ENCODE data around the gene ZPR1. TPM values are rescaled to one million over a fixed set of nuclear protein-coding genes. Genes with fewer than 3 reads are reported as not detected.

The ZPR1 gene
- total RNA-seq, 6 experiments from 2014 or later: 17.9 to 86.6 (median 30.2) TPM

DNA sequence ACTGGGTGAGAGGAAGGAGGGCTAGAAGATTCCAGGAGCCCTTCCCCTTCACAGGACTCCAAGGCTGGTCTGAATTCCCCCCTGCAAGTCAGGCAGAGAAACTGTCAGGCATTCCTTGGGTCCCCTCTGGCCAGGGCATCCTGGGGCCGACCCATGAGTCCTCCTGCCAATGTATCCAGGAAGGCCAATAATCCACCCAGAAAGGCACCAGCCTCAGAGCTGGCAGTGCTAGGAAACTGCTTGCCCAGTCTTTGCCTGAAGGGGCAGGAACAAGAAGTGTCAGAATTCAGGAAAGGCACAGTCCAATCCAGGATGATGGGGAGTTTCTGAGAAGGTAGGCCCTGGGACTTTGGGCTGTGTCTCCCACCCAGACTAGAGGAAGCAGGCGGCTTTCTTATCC, 56.0 kb downstream of the ZPR1 start:
- TF ChIP-seq, protein P1, sequence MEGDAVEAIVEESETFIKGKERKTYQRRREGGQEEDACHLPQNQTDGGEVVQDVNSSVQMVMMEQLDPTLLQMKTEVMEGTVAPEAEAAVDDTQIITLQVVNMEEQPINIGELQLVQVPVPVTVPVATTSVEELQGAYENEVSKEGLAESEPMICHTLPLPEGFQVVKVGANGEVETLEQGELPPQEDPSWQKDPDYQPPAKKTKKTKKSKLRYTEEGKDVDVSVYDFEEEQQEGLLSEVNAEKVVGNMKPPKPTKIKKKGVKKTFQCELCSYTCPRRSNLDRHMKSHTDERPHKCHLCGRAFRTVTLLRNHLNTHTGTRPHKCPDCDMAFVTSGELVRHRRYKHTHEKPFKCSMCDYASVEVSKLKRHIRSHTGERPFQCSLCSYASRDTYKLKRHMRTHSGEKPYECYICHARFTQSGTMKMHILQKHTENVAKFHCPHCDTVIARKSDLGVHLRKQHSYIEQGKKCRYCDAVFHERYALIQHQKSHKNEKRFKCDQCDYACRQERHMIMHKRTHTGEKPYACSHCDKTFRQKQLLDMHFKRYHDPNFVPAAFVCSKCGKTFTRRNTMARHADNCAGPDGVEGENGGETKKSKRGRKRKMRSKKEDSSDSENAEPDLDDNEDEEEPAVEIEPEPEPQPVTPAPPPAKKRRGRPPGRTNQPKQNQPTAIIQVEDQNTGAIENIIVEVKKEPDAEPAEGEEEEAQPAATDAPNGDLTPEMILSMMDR (IDR thresholded peaks at IDR 0.05): no peak
- TF ChIP-seq POLR2A (IDR thresholded peaks at IDR 0.05): no peak
- no peak for ATAC-seq
- H3K4me1 ChIP-seq: peaks cover 0 to 3% (median 0%) of the 10 kb centered on the region in 4 donors

DNA sequence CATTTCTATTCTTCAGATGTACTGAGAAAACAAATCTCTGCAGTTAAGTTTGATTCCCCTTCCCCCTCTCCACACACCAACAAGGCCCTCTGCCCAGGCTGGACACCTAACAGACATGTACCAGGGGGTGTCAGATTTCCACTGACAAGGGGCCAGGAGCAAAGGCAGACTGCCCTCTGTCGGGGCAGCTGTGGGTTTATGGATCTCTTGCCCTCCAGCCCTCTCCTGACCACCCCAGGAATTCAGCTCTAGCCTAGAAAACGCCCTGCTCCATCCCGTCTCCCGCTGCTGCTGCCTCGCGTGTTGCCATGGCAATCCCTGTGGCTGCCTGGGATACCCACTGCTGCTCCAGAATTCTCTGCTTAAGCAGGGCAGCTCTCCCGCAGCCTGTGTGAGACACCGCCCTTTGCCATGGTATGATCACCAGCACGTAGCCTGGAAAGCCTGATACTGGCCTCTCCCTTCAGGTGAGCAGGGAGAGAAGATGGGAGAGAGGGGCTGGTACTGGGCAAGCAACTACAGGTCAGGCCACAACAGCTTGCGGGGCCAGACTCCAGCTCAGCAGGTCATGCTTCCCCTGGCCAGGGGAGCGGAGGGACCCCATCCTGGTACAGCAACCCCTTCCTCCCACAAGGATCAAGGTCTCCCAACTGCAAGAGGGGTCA, 56.6 kb downstream of the ZPR1 start:
- H3K9me3 ChIP-seq: no peaks in the 10 kb centered on the region
- H3K27me3 ChIP-seq: no peaks in the 10 kb centered on the region
- ATAC-seq: no peak
- H3K36me3 ChIP-seq: no peaks in the 10 kb centered on the region
- TF ChIP-seq, protein P1 (IDR thresholded peaks at IDR 0.05): no peak
- no peak for TF ChIP-seq POLR2A (IDR thresholded peaks at IDR 0.05)
- H3K4me1 ChIP-seq: peaks cover 0 to 3% (median 0%) of the 10 kb centered on the region in 4 donors
- peak in 1 of 3 donors; percentile 38 for DNase-seq
- H3K4me3 ChIP-seq: no peak overlapping the region
- intact Hi-C loops (cut with DNase I): no loop called here
- WGBS (ENCODE audit: insufficient coverage, low coverage, low lambda C conversion rate, missing lambda C conversion rate): 75% methylated on average over 8 of the region's 11 CpGs
- H3K27ac ChIP-seq: no peak overlapping the region

More for the DNA sequence above, 56.0 kb downstream of the ZPR1 start:
- no peaks in the 10 kb centered on the region for H3K36me3 ChIP-seq
- no peak for DNase-seq
- intact Hi-C loops (cut with DNase I): no loop called here
- no peaks in the 10 kb centered on the region for H3K9me3 ChIP-seq
- H3K4me3 ChIP-seq: no peak overlapping the region
- no peak overlapping the region for H3K27ac ChIP-seq
- WGBS (ENCODE audit: insufficient coverage, low coverage, low lambda C conversion rate, missing lambda C conversion rate): 60% methylated on average over 1 of the region's 2 CpGs
- no peaks in the 10 kb centered on the region for H3K27me3 ChIP-seq

DNA sequence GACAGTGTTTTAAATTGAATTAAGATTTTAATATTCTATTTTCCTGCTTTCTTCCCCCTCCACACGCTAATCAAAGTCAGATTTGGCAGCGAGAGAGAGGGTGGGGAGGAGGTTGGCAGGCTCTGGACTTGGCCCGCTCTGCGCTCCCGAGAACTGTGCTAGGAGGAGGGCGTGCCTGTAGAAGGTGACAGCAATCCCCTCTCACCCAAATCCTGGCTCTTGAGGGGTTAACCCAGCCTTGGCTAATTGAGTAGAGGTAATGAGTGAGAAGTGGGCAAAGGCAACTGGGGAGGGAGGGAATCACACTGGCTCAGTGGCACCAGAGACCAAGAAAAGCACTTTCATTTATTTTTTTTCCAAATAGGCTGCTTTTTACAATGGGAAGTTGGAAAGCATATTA, 57.2 kb downstream of the ZPR1 start:
- H3K9me3 ChIP-seq: no peaks in the 10 kb centered on the region
- intact Hi-C loops (cut with DNase I): no loop called here
- DNase-seq: peak in 1 of 3 donors; percentile 43
- TF ChIP-seq, protein P1 (IDR thresholded peaks at IDR 0.05): no peak
- TF ChIP-seq POLR2A (IDR thresholded peaks at IDR 0.05): no peak
- H3K4me3 ChIP-seq: no peak overlapping the region
- H3K27me3 ChIP-seq: no peaks in the 10 kb centered on the region
- H3K4me1 ChIP-seq: peaks cover 0 to 8% (median 0%) of the 10 kb centered on the region in 4 donors
- ATAC-seq: no peak
- 69% methylated on average over 6 of the region's 6 CpGs for WGBS (ENCODE audit: insufficient coverage, low coverage, low lambda C conversion rate, missing lambda C conversion rate)
- H3K27ac ChIP-seq: no peak overlapping the region
- H3K36me3 ChIP-seq: no peaks in the 10 kb centered on the region

DNA sequence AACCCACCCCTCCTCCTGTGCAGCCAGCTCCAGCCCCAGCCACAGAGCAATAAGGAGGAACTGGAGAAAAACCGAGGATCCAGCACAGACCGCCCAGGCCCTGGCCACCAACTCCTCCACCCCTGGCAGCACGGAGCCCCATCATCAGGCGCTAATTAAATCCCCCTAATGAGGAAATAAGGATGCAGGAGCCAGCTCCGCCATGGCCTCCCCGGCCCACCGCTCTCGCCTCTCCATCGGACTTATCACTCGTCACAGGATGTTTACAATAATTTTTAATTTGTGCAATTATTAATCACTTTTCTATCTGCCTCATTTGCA, 57.6 kb downstream of the ZPR1 start:
- intact Hi-C loops (cut with DNase I): no loop called here
- ATAC-seq: no peak
- Histone ChIP-seq H3K36me3 (no peaks in the 10 kb centered on the region), H3K4me1 (peaks cover 0 to 12% (median 0%) of the 10 kb centered on the region in 4 donors), H3K9me3 (no peaks in the 10 kb centered on the region), H3K4me3 (no peak overlapping the region), H3K27me3 (no peaks in the 10 kb centered on the region), H3K27ac (no peak overlapping the region)
- WGBS (ENCODE audit: insufficient coverage, low coverage, low lambda C conversion rate, missing lambda C conversion rate): 66% methylated on average over 7 of the region's 10 CpGs
- TF ChIP-seq, protein P1 (IDR thresholded peaks at IDR 0.05): no peak
- no peak for DNase-seq
